GM12892 (cell line): ENCODE data around the gene ATP6V0B. TPM values are rescaled to one million over a fixed set of nuclear protein-coding genes. Genes with fewer than 3 reads are reported as not detected.

ENCODE experiments used
- DNase-seq: peaks from one replicate; pipeline ENCODE4 v3.0.0; 2011; ENCODE audit not compliant: insufficient read length
- FAIRE-seq: peaks from 2 replicates; lab custom pipeline; 2011; peaks lifted over from hg19 to GRCh38; lab: Jason Lieb, UNC
- POLR2A ChIP-seq: IDR thresholded peaks from 2 replicates; pipeline ENCODE4 v1.6.1; 2011; ENCODE audit warnings: low read depth, low read length, control low read depth
- POLR2AphosphoS5 ChIP-seq: IDR thresholded peaks from 2 replicates; pipeline ENCODE4 v1.6.1; 2011; ENCODE audit warnings: low read depth, low read length, control low read depth
- TAF1 ChIP-seq: IDR thresholded peaks from 2 replicates; pipeline ENCODE4 v1.6.1; 2011; ENCODE audit warnings: low read depth, mild to moderate bottlenecking, control low read depth, low read length, borderline replicate concordance
- polyA plus RNA-seq: library from polyadenylated mRNA; unstranded; fragments of >200 nt; gene quantifications from one replicate; pipeline ENCODE4 v1.2.1, GENCODE V29; 2012; ENCODE audit warnings: missing spikeins, inconsistent platforms; ENCODE audit not compliant: missing spikeins

The ATP6V0B gene
- 78.4 TPM for polyA plus RNA-seq

GRCh38 chr1:43974443-43975248 lies at the start of gene ATP6V0B:
ATP6V0B (plus strand) TSS chr1:43974960; CDS start chr1:43975041, 81 bp downstream.
- FAIRE-seq (peak; percentile 99), DNase-seq (peak; percentile 98)
- TF ChIP-seq POLR2AphosphoS5 = peak; percentile 82
- TF ChIP-seq POLR2A = peak; percentile 69
- 0 out of 2 replicates have a peak, but pooled peaks have one; percentile 12 for TF ChIP-seq TAF1

DNA sequence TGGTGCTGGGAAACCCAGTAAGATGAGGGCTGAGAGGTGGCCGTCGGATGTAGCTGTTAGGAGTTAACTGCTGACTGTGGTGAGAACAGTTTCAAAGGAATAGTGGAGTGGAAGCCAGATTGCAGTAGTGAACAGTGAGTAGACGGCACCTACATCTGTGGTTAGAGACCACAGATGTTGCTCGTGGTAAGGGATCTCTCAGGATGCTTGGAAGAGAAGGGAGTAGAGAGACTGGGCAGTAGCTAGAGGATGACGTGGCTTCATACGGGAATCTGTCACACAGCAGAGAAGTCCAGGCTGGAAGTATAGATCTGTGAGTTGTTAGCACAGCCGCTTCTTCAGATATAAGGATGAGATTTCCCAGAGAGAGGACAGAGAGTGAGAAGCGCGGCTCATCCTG lies 48.9 kb upstream of the ATP6V0B start:
- FAIRE-seq = no peak
- TF ChIP-seq TAF1 (no peak), POLR2A (no peak), POLR2AphosphoS5 (no peak)
- no peak for DNase-seq

GRCh38 chr1:43930168-43930948 lies 44.4 kb upstream of the ATP6V0B start:
- FAIRE-seq = no peak
- DNase-seq = no peak
- no peak for TF ChIP-seq POLR2A
- TF ChIP-seq TAF1 = no peak
- no peak for TF ChIP-seq POLR2AphosphoS5

GRCh38 chr1:43930949-43931275 lies 43.8 kb upstream of the ATP6V0B start:
- no peak for TF ChIP-seq POLR2A
- TF ChIP-seq TAF1 = no peak
- no peak for TF ChIP-seq POLR2AphosphoS5
- DNase-seq = no peak
- no peak for FAIRE-seq

- TF ChIP-seq POLR2A = no peak
- no peak for TF ChIP-seq POLR2AphosphoS5
- no peak for TF ChIP-seq TAF1
- FAIRE-seq (no peak), DNase-seq (no peak)
These were observed 42.8 kb upstream of the ATP6V0B start for GRCh38 chr1:43931711-43932660.

GRCh38 chr1:43932786-43933385 lies 41.9 kb upstream of the ATP6V0B start:
- FAIRE-seq (no peak), DNase-seq (no peak)
- TF ChIP-seq POLR2AphosphoS5 (no peak), TAF1 (no peak), POLR2A (no peak)

GRCh38 chr1:43933386-43934100 lies 41.2 kb upstream of the ATP6V0B start, which contains the start of gene ARTN:
ARTN (plus strand) TSS chr1:43933801; CDS start chr1:43935657, 1,856 bp downstream.
- no peak for DNase-seq
- TF ChIP-seq POLR2A = no peak
- no peak for TF ChIP-seq POLR2AphosphoS5
- TF ChIP-seq TAF1 = no peak
- no peak for FAIRE-seq

- FAIRE-seq (peak; percentile 88), DNase-seq (peak; percentile 82)
- no peak for TF ChIP-seq POLR2AphosphoS5
- no peak for TF ChIP-seq TAF1
- TF ChIP-seq POLR2A = no peak
These were observed 40.4 kb upstream of the ATP6V0B start for GRCh38 chr1:43934101-43934985.

GRCh38 chr1:43934986-43935324 lies 39.8 kb upstream of the ATP6V0B start:
- no peak for TF ChIP-seq POLR2AphosphoS5
- TF ChIP-seq POLR2A = no peak
- TF ChIP-seq TAF1 = no peak
- FAIRE-seq (no peak), DNase-seq (no peak)
